GM18505 (cell line): ENCODE data around the gene SH3RF2.

Source experiments
- ATAC-seq: cut with Tn5 transposase; IDR thresholded peaks from one replicate; pipeline ENCODE4 v1.9.1; 2021; ENCODE audit not compliant: unreplicated experiment
- POLR2A ChIP-seq: IDR thresholded peaks from 4 replicates; pipeline ENCODE4 v1.6.1; 2011; ENCODE audit warnings: borderline replicate concordance; ENCODE audit not compliant: insufficient read depth, insufficient read length; ENCODE audit errors: extremely low read depth

The SH3RF2 gene

DNA sequence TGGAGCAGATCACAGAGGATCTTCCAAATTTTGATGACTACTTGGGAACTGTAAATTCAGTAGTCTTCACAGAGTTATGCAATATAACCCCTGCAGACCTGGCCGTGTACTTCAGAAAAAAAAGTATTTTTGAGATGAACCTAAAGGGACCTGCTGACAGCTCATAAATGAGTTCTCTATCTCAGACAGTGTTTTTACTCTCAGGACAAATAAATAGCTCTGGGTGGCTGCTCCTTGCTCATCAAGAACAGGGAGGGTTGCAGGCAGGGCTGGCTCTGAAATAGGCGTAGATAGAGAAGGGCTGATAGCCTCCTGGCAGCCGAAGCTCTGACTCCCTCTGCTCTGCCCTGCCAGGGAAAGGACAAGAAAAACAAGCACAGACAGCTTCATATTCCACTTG, 104.1 kb downstream of the SH3RF2 start:
- ATAC-seq = no peak
- no peak for TF ChIP-seq POLR2A

DNA sequence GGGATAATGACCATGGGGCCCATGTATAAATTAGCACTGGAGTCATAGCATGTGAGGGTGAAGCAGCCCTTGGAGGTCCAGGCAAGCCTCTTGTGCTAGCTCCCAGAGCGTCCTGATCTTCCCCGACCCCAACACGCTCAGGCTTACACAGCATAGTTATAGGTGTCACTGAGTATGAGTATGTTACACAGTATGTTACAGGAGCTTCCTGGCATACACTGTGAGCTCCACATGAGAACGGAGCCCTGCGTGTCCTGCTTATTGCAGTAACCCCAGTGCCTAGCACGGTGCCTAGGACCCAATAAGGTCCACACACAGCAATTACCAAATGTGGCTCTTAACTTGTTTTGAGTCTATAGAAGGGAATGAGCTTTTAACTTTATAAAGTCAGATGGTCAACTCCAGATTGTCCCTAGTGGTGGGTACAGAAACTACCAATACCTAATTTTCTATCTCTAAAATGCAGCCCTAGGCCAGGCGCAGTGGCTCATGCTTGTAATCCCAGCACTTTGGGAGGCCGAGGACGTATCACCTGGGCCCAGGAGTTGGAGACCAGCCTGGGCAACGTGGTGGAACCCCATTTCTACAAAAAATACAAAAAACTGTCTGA, 104.9 kb downstream of the SH3RF2 start:
- no peak for TF ChIP-seq POLR2A
- peak; percentile 86 for ATAC-seq

DNA sequence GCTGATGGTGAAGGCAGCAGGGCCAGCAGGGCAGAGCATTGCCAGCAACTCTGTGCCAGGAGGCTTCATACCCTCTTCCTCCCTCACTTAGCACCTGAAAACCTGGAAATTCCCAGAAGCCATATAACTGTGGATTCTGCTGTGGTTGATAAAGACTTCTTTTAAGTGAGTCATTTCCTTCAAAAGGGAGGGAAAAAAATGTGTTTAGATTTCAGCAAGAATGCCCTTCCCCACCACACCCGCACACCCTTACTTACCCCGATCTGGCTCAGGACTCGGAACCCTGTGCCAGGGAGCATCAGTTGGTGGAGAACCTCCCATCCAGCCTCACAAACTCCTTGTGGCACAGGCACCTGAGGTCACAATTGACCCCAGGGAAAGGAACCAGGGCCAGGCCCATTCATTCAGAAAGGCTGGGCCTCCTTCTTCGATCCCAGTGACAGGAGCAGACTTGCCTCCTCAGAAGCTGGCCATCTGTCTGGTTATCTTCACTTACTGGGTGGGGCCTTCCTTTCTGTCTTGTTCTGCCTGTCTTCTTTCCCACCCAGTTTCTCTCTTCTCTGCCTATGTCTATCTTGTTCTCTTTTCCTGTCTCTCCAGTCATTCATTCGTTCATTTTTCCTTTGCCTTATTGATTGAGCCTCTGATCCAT, 106.4 kb downstream of the SH3RF2 start:
- no peak for ATAC-seq

DNA sequence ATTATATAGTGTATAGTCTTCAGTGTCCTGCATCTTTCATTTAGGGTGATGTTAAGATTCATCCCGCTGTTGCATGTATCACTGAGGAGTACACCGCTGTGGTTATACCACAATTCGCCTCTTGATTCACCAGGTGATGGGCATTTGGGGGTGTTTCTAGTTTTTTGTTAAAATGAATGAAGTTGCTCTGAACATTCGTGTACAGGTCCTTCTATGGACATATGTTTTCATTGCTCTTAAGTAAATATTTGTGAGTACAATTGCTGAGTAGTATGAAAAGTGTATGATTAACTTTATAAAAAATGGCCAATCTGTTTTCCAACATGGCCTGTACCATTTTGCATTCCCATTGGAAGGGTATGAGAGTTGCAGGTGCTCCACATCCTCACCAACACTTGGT, 107.3 kb downstream of the SH3RF2 start:
- no peak for TF ChIP-seq POLR2A
- ATAC-seq = no peak

More for the DNA sequence above, 106.4 kb downstream of the SH3RF2 start:
- TF ChIP-seq POLR2A = no peak

DNA sequence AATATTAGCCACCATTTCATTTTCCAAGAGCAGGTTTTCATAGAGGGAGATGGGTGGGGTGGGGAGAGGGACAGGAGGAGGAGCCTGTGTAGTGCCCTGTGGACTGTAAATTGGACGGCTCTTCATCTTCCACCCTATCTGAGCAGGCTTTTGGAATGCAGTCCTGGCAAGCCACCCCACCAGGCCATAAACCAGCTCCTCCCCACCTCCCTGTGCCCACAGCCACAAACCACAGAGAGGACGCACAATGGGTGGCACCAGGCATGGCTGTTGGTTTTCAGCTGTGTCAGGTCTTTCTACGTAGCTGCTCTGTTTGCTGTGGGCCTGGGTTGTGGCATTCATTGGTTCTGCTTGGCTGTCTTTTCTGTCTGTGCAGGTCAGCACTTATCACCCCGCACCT, 111.0 kb downstream of the SH3RF2 start:
- no peak for TF ChIP-seq POLR2A
- no peak for ATAC-seq

DNA sequence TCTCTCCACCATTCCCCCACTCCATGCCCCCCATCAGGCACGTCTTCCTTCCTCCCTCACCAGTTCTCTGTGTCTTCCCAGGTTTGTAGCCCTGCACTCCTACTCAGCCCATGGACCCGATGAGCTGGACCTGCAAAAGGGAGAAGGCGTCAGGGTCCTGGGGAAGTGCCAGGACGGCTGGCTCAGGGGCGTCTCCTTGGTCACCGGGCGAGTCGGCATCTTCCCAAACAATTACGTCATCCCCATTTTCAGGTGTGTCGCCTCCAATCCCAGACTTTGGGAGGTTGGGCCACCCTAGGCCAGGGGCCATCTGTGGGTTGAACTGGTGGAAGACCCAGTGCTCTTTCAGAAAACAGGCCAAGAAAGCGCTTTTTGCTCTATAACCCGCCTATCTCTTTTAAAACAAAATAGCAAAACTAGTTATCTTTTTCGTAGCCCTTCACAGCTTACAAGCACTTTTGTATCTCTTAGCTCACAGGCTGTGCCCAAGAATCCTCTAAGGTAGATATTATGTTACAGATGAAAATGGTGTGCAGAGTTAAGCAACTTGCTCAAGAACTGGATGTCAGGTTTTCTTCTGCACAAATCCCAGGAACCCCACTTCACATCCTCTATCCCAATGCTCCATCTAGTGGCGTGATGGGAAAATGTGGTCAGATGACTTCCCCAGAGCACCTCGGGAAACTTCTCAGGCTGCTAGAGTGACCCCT, 112.8 kb downstream of the SH3RF2 start:
- ATAC-seq = no peak

DNA sequence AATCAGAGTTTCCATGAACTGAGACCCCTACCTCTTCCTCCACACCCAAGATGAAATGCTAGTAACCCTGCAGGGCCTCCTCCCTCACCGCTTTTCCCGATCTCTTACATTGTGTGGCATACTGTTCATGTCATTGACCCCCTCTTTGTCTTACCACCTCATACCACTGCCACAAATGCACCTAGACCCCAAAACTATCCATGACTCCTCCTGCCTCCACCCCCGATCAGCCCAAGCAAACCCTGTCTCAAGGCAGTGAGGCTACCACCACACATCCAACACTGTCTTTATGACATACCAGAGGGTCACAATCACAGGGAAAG, 113.3 kb downstream of the SH3RF2 start:
- no peak for ATAC-seq
- TF ChIP-seq POLR2A = no peak

More for the DNA sequence above, 112.8 kb downstream of the SH3RF2 start:
- TF ChIP-seq POLR2A = no peak

DNA sequence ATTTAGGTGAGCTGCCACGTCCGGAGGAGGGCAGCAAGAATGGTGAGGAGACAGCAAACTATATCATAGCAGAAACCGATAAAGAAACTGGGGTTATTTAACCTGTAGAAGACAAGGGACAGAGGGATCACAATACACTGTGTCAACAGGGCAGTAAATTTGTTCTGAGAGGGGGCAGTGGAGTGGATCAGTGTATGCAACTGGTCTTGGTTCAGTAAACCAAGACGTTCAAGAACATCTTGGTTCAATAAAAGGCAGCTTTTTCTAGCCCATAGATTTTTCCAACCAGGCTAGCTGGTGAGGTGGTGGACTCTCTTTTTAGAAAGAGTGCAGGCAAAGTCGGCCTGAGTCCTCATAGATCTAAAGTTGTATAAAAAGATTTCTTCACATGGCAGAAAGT, 113.7 kb downstream of the SH3RF2 start:
- ATAC-seq = no peak
- TF ChIP-seq POLR2A = no peak

DNA sequence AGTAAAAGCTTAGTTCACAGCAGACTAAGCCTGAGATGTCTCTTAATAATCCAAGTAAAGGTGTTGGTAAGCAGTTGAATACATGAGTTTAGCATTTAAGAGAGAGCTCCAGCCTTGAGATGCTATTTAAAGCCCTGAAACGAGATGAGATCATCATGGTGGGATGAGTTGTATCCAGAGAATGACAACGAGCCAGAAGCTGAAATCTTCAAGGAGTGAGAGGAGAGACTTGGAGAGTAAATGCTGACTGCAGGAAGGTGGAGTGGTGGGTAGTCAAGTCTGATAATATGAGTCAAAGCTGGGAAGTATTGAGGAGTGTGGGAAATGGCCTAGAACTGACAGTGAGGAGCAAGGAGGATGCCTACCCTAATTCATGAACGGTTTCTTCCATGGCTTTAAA, 115.3 kb downstream of the SH3RF2 start:
- no peak for TF ChIP-seq POLR2A
- no peak for ATAC-seq

DNA sequence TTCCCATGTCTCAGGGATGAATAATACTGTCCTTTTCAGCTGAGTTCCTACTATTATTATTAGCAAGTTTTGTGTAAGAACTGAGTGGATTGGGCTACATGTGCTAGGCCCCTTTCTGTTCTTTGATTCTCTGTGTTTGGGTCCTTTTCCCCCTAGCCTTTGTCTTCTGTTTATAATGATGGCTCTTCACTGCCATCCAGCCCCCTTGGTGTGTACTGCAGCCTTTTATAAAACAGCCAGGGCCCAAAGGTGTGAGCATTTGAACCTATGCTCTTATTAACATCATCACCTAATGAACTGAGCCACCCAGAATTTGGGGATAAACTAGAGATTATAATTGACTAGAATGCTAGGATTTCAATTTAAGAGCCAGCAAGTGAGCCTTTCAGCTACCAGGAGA, 116.4 kb downstream of the SH3RF2 start:
- no peak for TF ChIP-seq POLR2A
- ATAC-seq = no peak

DNA sequence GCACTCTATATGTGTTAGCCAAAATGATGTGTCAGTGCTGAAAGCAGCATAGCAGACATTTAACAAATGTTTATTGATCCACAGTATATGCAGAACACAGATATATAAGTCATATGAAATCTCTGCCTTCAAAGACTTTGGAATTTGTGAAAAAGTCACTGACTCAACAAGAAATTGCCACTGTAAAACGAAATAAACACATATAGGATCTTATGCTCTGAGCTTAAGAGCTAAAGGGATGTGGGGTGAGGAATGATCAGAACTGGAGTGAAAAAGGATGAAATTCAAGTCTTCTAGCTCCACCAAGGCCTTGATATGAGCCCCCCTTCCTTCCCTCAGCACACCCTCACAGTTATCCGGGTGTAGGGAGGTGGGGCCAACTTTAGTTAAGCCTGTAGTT, 119.1 kb downstream of the SH3RF2 start:
- ATAC-seq = no peak
- no peak for TF ChIP-seq POLR2A

DNA sequence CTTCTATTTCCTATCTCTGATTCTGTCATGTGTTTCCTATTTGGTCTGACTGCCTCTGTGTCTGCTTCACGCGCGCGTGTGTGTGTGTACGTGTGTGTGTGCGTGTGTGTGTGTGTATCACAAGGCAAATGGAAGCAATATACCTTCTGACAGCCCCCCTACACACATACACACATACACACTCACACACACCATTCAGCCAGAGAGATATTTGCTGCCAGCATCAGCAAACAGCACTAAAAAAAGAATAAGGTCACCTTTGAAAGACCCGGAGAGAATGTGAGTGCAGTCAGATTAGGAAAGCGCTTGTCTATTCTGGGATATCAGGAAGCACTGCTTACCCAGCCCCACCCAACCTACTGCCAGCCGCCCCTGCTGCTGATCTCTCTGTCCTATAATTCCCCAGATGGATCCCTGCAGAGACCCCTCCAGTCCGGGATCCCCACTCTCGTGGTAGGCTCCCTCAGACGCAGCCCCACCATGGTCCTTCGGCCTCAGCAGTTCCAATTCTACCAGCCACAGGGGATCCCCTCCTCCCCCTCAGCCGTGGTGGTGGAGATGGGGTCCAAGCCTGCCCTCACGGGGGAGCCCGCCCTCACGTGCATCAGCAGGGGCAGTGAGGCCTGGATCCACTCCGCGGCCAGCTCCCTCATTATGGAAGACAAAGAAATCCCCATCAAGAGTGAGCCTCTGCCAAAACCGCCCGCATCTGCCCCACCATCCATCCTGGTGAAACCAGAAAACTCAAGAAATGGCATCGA, 123.3 kb downstream of the SH3RF2 start:
- no peak for TF ChIP-seq POLR2A
- ATAC-seq = no peak

DNA sequence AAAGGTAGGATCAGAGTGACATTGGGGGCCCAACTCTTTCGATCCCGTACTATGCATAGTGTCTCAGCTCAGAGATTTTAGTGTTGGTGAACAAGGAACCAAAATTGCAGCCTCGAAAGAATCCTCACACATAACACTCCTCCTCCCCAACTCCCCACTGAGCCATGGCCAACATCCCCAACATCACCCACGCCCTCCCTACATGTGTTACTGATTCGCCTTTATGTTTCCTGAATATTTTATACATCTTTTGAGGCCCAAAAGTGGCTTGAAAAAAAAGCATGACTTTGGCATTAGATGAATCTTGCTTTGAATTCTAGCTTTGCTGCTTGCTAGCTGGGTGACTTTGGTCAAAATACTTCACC, 123.8 kb downstream of the SH3RF2 start:
- ATAC-seq = no peak
- no peak for TF ChIP-seq POLR2A

DNA sequence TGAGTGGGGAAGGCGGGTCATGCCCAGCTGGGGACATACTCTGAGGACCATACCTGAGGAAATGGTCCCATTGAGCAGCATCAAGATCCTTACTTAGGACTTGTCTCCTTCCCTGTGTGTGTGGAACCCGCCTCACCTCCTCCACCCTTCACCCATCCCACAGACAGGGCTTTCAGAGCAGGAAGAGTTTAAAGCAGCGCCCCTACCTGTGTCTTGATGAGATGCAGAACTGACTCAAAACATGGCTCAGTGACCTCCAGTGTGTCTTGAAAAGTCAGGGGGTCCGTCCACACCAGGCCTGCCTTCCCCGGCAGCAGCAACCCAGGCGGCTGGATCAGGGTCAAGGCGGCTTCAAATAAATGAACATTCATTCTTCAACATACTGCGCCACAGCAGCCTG, 130.6 kb downstream of the SH3RF2 start:
- TF ChIP-seq POLR2A = no peak
- no peak for ATAC-seq

DNA sequence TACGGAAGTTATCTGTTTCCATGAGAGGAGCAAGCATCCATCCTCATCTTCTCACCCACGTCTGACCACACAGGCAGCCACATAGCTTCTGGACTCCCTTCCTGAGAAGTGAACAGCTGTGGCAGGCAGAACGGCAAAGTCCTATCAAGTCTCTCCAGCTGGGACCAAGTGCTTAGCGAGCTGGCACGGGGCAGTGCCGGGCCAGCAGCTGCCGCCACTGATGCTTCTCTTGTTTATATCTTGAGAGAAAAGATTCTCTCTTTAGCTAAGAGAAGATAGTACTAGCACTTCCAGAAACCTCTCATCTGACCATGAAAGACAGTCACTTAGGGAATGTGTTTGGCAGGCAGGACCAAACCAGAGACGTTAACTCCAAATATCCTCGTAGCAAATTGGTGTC, 131.8 kb downstream of the SH3RF2 start:
- no peak for TF ChIP-seq POLR2A
- ATAC-seq = no peak
